Keratinocyte (primary cell): Measurements from ENCODE around the gene ROR1. TPM values are rescaled to one million over a fixed set of nuclear protein-coding genes. Genes with fewer than 3 reads are reported as not detected.
A peak's percentile ranks its signal among the peaks of the same experiment; 100 is the strongest.

Source experiments
- DNase-seq: peaks from one replicate; pipeline ENCODE4 v3.0.0-alpha.2; 2011; ENCODE audit warnings: low read depth, missing footprints, low spot score
- FAIRE-seq: peaks from 2 replicates; lab custom pipeline; 2011; peaks lifted over from hg19 to GRCh38; lab: Jason Lieb, UNC
- H2AFZ ChIP-seq: 2 replicates; pipeline ENCODE4 v1.6.0; 2012; ENCODE audit warnings: low read length, control low read depth, inconsistent platforms; ENCODE audit not compliant: control insufficient read depth
- H3K27ac ChIP-seq: 2 replicates; pipeline ENCODE4 v1.5.1; 2011; ENCODE audit warnings: low read length; ENCODE audit not compliant: control insufficient read depth, insufficient read depth
- H3K27me3 ChIP-seq: 3 replicates; pipeline ENCODE4 v1.6.0; 2011; ENCODE audit warnings: low read length; ENCODE audit not compliant: control insufficient read depth, insufficient read depth; ENCODE audit errors: extremely low read depth
- H3K36me3 ChIP-seq, 2 experiments: 2 replicates in 1 of 2; 3 replicates in 1 of 2; pipeline ENCODE4 v1.5.1; 2011; ENCODE audit warnings: low read length in 2 of 2, mild to moderate bottlenecking in 1 of 2; ENCODE audit not compliant: control insufficient read depth in 2 of 2, insufficient read depth in 2 of 2; ENCODE audit errors: extremely low read depth in 1 of 2
- H3K4me1 ChIP-seq: 3 replicates; pipeline ENCODE4 v1.5.1; 2011; ENCODE audit warnings: low read length; ENCODE audit not compliant: control insufficient read depth, insufficient read depth; ENCODE audit errors: extremely low read depth
- H3K4me2 ChIP-seq: 3 replicates; pipeline ENCODE4 v1.6.0; 2011; ENCODE audit warnings: low read depth, low read length; ENCODE audit not compliant: control insufficient read depth, insufficient read depth; ENCODE audit errors: extremely low read depth
- H3K4me3 ChIP-seq, 3 experiments: fragments of 200-600 bp in 1 of 3; sonication (generic) in 1 of 3; 2 replicates in 2 of 3; 3 replicates in 1 of 3; pipeline ENCODE4 v1.5.1; 2011 to 2016; ENCODE audit warnings: low read length in 3 of 3, mild to moderate bottlenecking in 3 of 3, control low read depth in 2 of 3, inconsistent platforms in 1 of 3, low read depth in 1 of 3, mixed read lengths in 1 of 3, mixed run types in 1 of 3, moderate library complexity in 1 of 3; ENCODE audit not compliant: control insufficient read depth in 2 of 3, insufficient read depth in 2 of 3; ENCODE audit errors: extremely low read depth in 1 of 3
- H3K79me2 ChIP-seq: 2 replicates; pipeline ENCODE4 v1.6.0; 2012; ENCODE audit warnings: low read length; ENCODE audit not compliant: control insufficient read depth, insufficient read depth
- H3K9ac ChIP-seq: 3 replicates; pipeline ENCODE4 v1.6.0; 2011; ENCODE audit warnings: low read length; ENCODE audit not compliant: control insufficient read depth, insufficient read depth; ENCODE audit errors: extremely low read depth
- H3K9me1 ChIP-seq: 3 replicates; pipeline ENCODE4 v1.6.0; 2011; ENCODE audit warnings: low read length; ENCODE audit not compliant: control insufficient read depth, insufficient read depth; ENCODE audit errors: extremely low read depth
- H3K9me3 ChIP-seq: 2 replicates; pipeline ENCODE4 v1.5.1; 2012; ENCODE audit warnings: low read depth, low read length; ENCODE audit not compliant: control insufficient read depth
- H4K20me1 ChIP-seq: 3 replicates; pipeline ENCODE4 v1.6.0; 2011; ENCODE audit warnings: low read length; ENCODE audit not compliant: control insufficient read depth, insufficient read depth; ENCODE audit errors: extremely low read depth
- CTCF ChIP-seq, 3 experiments: IDR thresholded peaks in 1 of 3; conservative IDR thresholded peaks in 1 of 3; optimal IDR thresholded peaks in 1 of 3; 2 replicates in 2 of 3; 3 replicates in 1 of 3; pipeline versions ENCODE3 to v1.5.1; 2011; ENCODE audit warnings: low read length in 3 of 3, mild to moderate bottlenecking in 3 of 3, moderate library complexity in 2 of 3, control low read depth in 1 of 3, inconsistent platforms in 1 of 3; ENCODE audit not compliant: insufficient read depth in 2 of 3; ENCODE audit errors: extremely low read depth in 1 of 3
- EZH2 ChIP-seq: IDR thresholded peaks from one replicate; pipeline ENCODE4 v1.6.1; 2012; ENCODE audit warnings: inconsistent platforms, mild to moderate bottlenecking, low read length, moderate library complexity
- dilution Hi-C: fragments of 300-500 bp; cut with MboI; formaldehyde crosslinking; loops from one replicate; pipeline ENCODE4 v1.7.0; 2020; ENCODE audit warnings: low sequenced_read_pairs; ENCODE audit not compliant: extremely low pct_ligation_motif_present
- polyA plus RNA-seq, 5 experiments: library from polyadenylated mRNA; depleted of rRNA in 3 of 5; stranded (reverse) in 3 of 5; stranded (forward) in 1 of 5; unstranded in 1 of 5; fragments of >200 nt; gene quantifications; 1 replicate in 1 of 5; 2 replicates in 3 of 5; 3 replicates in 1 of 5; pipeline versions ENCODE4 v1.2.1 to v1.2.3, GENCODE V29; 2011 to 2012; ENCODE audit warnings: missing spikeins in 2 of 5, low read depth in 1 of 5, low replicate concordance in 1 of 5

ROR1 gene
- polyA plus RNA-seq, 1 donor (not counting 4 experiments of a cell fraction or from before 2014, with no cell fraction given), result 9.2 TPM

DNA sequence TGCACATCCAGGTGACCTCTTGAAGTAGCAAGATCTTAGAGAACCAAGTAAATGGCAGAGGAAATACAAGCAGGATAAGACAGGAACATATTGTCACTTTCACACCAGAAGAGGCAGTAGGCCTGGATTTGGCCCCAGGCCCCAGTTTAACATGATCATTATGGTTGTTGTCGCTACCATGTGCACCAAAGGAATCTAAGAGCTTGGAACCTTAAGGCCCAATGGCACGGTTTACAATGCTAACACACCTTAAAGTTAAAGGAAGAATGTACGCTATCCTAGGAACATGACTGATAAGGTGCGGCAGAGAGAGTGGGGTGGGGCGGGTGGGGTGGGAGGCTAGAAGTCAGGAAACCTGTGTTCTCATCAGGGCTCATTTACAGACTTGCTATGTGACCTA is 147.5 kb downstream of the ROR1 start:
- Histone ChIP-seq H3K9me3 (no peaks in the 10 kb centered on the region), H3K36me3 (no peaks in the 10 kb centered on the region), H3K27ac (peak overlapping the region; percentile 34), H3K4me3 (no peak overlapping the region), H3K4me1 (peaks cover 22% of the 10 kb centered on the region), H2AFZ (no peak overlapping the region), H3K27me3 (no peaks in the 10 kb centered on the region), H3K4me2 (peak overlapping the region; percentile 59), H3K9ac (no peak overlapping the region), H3K79me2 (no peaks in the 10 kb centered on the region), H4K20me1 (no peaks in the 10 kb centered on the region), H3K9me1 (no peaks in the 10 kb centered on the region)
- TF ChIP-seq CTCF (optimal IDR thresholded peaks at IDR 0.05 in 1 of 3, IDR thresholded peaks at IDR 0.05 in 1 of 3, conservative IDR thresholded peaks at IDR 0.05 in 1 of 3; ENCODE audit: extremely low read depth in 1 of 3, insufficient read depth in 2 of 3, low read length in 3 of 3) (no peak), EZH2 (no peak)
- FAIRE-seq (no peak), DNase-seq (no peak)
- dilution Hi-C loops, result no loop called here

DNA sequence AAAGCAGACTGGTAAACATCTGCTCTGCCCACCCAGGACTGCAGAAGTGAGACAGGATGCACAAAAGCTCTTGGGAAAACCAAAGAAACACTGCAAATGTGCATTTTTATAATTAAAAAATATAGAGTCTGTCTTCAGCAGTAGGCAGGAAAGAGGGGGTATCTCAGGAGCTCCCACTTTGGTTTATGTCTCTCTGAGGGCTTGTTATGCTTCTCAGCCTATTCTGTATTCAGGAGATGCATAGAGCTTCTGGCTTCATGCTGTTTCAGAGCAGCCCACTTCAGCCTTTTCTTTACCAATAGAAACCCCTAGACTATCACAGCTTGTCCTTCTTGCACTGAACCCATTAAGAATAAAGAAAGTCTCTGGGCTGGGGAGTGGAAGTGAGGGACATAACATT is 148.0 kb downstream of the ROR1 start:
- Histone ChIP-seq H3K27ac (no peak overlapping the region), H3K9ac (no peak overlapping the region), H3K4me3 (no peak overlapping the region), H3K36me3 (no peaks in the 10 kb centered on the region), H3K9me1 (no peaks in the 10 kb centered on the region), H3K27me3 (no peaks in the 10 kb centered on the region), H2AFZ (no peak overlapping the region), H4K20me1 (no peaks in the 10 kb centered on the region), H3K4me1 (peaks cover 22% of the 10 kb centered on the region), H3K79me2 (no peaks in the 10 kb centered on the region), H3K9me3 (no peaks in the 10 kb centered on the region), H3K4me2 (no peak overlapping the region)
- TF ChIP-seq EZH2 (no peak), CTCF (optimal IDR thresholded peaks at IDR 0.05 in 1 of 3, IDR thresholded peaks at IDR 0.05 in 1 of 3, conservative IDR thresholded peaks at IDR 0.05 in 1 of 3; ENCODE audit: extremely low read depth in 1 of 3, insufficient read depth in 2 of 3, low read length in 3 of 3) (no peak)
- DNase-seq (no peak), FAIRE-seq (peak; percentile 9)
- dilution Hi-C loops, result no loop called here
